OCI-LY3 (cell line): Measurements from ENCODE around the gene FTCD.

ENCODE experiments used
- H2AFZ ChIP-seq: fragments of 200-600, 300-600 bp; shearing (Covaris generic); 2 replicates; pipeline ENCODE4 v1.6.0; 2014; ENCODE audit warnings: antibody characterized with exemption, low read depth, low read length
- H3K27ac ChIP-seq: fragments of 200-600, 300-600 bp; sonication (generic); 2 replicates; pipeline ENCODE4 v1.5.1; 2014; ENCODE audit warnings: mild to moderate bottlenecking, low read length, moderate library complexity, mixed read lengths
- H3K27me3 ChIP-seq: fragments of 200-600, 300-600 bp; sonication (generic); 2 replicates; pipeline ENCODE4 v1.6.1; 2014; ENCODE audit warnings: low read depth, low read length, mixed read lengths
- H3K36me3 ChIP-seq: fragments of 200-600, 300-600 bp; sonication (generic); replicated peaks from 2 replicates; pipeline ENCODE3; 2014; ENCODE audit warnings: low read depth, low read length, mixed read lengths
- H3K4me1 ChIP-seq: fragments of 300-600, 200-600 bp; sonication (generic); 2 replicates; pipeline ENCODE4 v1.6.1; 2014; ENCODE audit warnings: low read length, mixed read lengths
- H3K4me2 ChIP-seq: fragments of 200-600, 300-600 bp; sonication (generic); 2 replicates; pipeline ENCODE4 v1.6.1; 2014; ENCODE audit warnings: low read length, mixed read lengths
- H3K4me3 ChIP-seq: fragments of 300-600, 200-600 bp; sonication (generic); 2 replicates; pipeline ENCODE4 v1.5.1; 2014; ENCODE audit warnings: antibody characterized with exemption, mild to moderate bottlenecking, low read length, moderate library complexity
- H3K79me2 ChIP-seq: fragments of 300-600, 200-600 bp; shearing (Covaris generic); 2 replicates; pipeline ENCODE4 v1.6.1; 2014; ENCODE audit warnings: mild to moderate bottlenecking, low read length, mixed read lengths
- H3K9ac ChIP-seq: fragments of 300-600, 200-600 bp; shearing (Covaris generic); 2 replicates; pipeline ENCODE4 v1.6.0; 2014; ENCODE audit warnings: mild to moderate bottlenecking, low read length, moderate library complexity
- H3K9me3 ChIP-seq: fragments of 200-600, 300-600 bp; shearing (Covaris generic); 2 replicates; pipeline ENCODE4 v1.6.1; 2014; ENCODE audit warnings: low read length, mixed read lengths; ENCODE audit not compliant: insufficient read depth
- H4K20me1 ChIP-seq: fragments of 200-600, 300-600 bp; sonication (generic); 2 replicates; pipeline ENCODE4 v1.6.1; 2016; ENCODE audit warnings: low read length, mixed read lengths; ENCODE audit not compliant: insufficient read depth
- EZH2phosphoT487 ChIP-seq: fragments of 200-600 bp; shearing (Covaris generic); IDR thresholded peaks from 2 replicates; pipeline ENCODE4 v1.6.1; 2018; ENCODE audit warnings: antibody characterized with exemption, mixed run types, low read depth
- TF ChIP-seq, protein P1 (sequence below): fragments of 200-600, 300-600 bp; sonication (generic); IDR thresholded peaks from 2 replicates; pipeline ENCODE4 v1.5.1; 2014; ENCODE audit warnings: antibody characterized with exemption, low read length, low read depth

Gene FTCD

GRCh38 chr21:46095814-46096595 is 59.4 kb downstream of the FTCD start:
- Histone ChIP-seq H3K9me3 (no peaks in the 10 kb centered on the region), H3K9ac (no peak overlapping the region), H3K27ac (no peak overlapping the region), H4K20me1 (no peaks in the 10 kb centered on the region), H3K27me3 (no peaks in the 10 kb centered on the region), H3K79me2 (no peaks in the 10 kb centered on the region), H2AFZ (no peak overlapping the region), H3K36me3 (no peaks in the 10 kb centered on the region), H3K4me3 (no peak overlapping the region), H3K4me2 (no peak overlapping the region), H3K4me1 (no peaks in the 10 kb centered on the region)
- TF ChIP-seq, protein P1, sequence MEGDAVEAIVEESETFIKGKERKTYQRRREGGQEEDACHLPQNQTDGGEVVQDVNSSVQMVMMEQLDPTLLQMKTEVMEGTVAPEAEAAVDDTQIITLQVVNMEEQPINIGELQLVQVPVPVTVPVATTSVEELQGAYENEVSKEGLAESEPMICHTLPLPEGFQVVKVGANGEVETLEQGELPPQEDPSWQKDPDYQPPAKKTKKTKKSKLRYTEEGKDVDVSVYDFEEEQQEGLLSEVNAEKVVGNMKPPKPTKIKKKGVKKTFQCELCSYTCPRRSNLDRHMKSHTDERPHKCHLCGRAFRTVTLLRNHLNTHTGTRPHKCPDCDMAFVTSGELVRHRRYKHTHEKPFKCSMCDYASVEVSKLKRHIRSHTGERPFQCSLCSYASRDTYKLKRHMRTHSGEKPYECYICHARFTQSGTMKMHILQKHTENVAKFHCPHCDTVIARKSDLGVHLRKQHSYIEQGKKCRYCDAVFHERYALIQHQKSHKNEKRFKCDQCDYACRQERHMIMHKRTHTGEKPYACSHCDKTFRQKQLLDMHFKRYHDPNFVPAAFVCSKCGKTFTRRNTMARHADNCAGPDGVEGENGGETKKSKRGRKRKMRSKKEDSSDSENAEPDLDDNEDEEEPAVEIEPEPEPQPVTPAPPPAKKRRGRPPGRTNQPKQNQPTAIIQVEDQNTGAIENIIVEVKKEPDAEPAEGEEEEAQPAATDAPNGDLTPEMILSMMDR = no peak
- TF ChIP-seq EZH2phosphoT487 = no peak

- Histone ChIP-seq H4K20me1 (no peaks in the 10 kb centered on the region), H3K36me3 (no peaks in the 10 kb centered on the region), H3K4me1 (no peaks in the 10 kb centered on the region), H3K4me3 (no peak overlapping the region), H3K27ac (no peak overlapping the region), H3K9me3 (no peaks in the 10 kb centered on the region), H3K4me2 (no peak overlapping the region), H2AFZ (no peak overlapping the region), H3K27me3 (no peaks in the 10 kb centered on the region), H3K9ac (no peak overlapping the region), H3K79me2 (no peaks in the 10 kb centered on the region)
- TF ChIP-seq, protein P1 = no peak
- TF ChIP-seq EZH2phosphoT487 = no peak
These were observed 60.2 kb downstream of the FTCD start for GRCh38 chr21:46095083-46095719.

- Histone ChIP-seq H3K4me3 (no peak overlapping the region), H2AFZ (no peak overlapping the region), H3K4me1 (no peaks in the 10 kb centered on the region), H3K27ac (no peak overlapping the region), H4K20me1 (no peaks in the 10 kb centered on the region), H3K79me2 (no peaks in the 10 kb centered on the region), H3K36me3 (no peaks in the 10 kb centered on the region), H3K9me3 (no peaks in the 10 kb centered on the region), H3K27me3 (no peaks in the 10 kb centered on the region), H3K9ac (no peak overlapping the region), H3K4me2 (no peak overlapping the region)
- TF ChIP-seq, protein P1 = no peak
- TF ChIP-seq EZH2phosphoT487 = no peak
These were observed 60.8 kb downstream of the FTCD start for GRCh38 chr21:46094401-46095082.

DNA sequence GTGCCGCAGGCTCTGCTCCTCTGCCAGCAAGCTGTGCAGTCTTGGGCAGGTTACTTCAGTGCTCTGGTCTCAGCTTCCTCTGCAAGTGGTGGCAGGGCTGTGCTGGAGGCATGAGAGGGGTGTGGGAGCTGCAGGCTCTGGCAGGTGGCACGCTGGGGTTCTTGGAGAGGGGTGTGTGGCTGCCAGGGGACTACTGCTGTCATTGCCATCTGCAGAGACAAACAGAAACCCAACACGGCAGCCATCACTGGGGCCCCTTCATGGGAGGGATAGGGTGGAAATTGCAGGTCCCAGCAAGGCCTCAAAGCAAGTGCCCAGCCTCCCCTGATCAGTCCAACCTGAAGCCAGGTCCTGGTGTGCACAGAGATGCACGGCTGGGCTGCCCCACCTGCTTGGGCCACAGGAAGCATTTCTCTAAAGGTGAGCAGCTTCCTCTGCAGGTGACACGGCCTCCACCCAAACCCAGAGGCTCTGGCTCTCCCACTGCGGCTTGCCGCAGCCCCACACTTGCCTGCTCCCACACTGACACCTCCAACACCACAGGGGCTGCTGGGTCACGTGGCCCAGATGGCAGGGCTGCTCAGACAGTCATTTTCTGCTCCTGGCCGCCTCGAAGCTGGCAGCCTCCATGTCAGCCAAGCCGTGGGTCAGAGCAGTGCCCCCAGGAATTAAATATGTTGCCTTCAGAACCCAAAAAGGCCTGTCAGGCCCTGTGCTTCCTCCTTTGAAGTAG is 61.5 kb downstream of the FTCD start:
- Histone ChIP-seq H3K79me2 (no peaks in the 10 kb centered on the region), H3K36me3 (no peaks in the 10 kb centered on the region), H3K4me2 (no peak overlapping the region), H3K9me3 (no peaks in the 10 kb centered on the region), H2AFZ (no peak overlapping the region), H3K9ac (no peak overlapping the region), H3K27me3 (no peaks in the 10 kb centered on the region), H4K20me1 (no peaks in the 10 kb centered on the region), H3K4me3 (no peak overlapping the region), H3K27ac (no peak overlapping the region), H3K4me1 (no peaks in the 10 kb centered on the region)
- no peak for TF ChIP-seq EZH2phosphoT487
- TF ChIP-seq, protein P1 = no peak
